Superior temporal gyrus (tissue), 1 donor: ENCODE results near the gene COX20.
"Not testable (repeated sequence)": the region's sequence is repeated elsewhere in the genome, so short reads cannot be mapped to it uniquely, and the experiment has no call there.

Experiments
- DNase-seq: peaks from one replicate; pipeline ENCODE4 v3.0.0-alpha.2; 2016; ENCODE audit errors: extremely low spot score

Gene COX20, protein sequence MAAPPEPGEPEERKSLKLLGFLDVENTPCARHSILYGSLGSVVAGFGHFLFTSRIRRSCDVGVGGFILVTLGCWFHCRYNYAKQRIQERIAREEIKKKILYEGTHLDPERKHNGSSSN

DNA sequence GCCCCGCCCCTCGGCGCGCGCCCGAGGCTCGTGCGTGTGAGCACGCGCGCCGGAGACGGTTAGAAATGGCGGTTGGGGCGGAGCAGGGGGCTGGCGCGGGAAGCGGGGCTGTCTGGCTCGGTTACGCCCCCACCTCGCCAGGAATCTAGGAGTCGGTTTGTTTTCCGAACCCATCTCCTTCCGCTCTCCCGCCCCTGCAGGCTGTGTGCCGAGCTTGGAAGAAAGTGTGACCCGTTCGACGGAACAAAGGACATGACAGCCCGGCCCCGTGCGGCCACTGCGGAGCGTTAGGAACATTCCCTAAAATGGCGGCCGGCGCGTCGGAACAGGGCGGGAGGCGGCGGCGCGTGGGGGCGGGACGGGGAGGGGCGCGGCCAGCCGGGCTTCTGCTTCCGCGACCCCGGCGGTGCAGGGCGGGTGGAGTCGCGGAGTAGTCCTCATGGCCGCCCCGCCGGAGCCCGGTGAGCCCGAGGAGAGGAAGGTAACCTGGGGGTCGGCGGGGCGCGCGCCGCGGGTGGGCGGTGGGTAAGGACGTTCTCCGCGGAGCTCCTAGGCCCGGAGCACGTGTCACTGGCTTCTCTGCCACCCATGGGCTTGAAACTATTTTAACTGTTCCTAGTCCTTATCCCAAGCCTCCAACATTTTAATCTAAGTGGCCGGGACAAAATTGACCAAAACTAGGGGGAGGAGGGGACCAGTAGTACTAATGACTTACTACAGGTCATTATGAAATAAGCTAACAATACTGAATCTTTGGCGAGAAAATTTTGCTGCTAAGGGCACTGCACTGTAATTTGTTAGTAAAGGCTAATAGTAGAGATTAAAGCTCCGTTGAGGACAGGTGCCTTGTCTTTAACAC lies at the start of gene COX20:
TSS of gene COX20 (plus strand) at position 383 of the 859 bp plus-strand sequence. CDS start at position 440, 57 bp downstream.
- peak; percentile 93 for DNase-seq

DNA sequence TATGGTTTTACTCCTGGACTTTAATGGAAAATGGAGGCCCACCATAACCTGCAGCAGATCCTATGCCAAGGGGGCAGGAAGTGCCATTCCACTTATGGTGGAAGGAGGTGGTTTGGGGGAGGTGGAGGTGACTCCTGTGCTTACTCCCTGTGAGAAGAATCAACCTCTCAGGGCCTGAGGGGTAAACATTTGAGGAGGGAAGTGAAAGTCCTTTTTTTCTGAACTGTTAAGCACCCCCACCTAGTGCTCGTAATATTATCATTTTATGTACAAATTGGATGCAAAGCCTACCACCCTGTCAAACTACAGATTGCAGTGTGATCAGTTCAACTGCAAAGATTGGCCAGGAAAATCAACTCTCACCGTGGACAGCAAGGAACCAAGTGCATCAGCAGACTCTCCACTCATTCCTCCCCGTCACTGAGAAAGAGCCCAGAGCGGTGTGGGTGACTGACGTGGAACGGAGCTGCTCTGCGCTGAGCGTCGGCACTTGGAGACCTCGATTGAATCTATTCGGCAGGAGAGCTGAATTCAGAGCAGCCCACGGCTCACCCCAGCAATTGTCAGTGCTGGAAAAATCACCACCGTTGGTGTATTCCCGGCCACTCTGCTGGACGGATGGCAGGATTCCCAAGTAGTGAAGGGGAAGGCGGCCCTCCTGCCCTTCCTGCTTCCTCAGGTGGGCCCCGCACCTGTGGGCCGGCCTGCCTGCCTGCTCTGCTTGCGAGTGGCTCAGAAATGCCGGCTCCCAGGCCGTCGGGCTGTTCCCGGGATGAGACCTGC lies 46.8 kb upstream of the COX20 start:
- DNase-seq, result no peak

DNA sequence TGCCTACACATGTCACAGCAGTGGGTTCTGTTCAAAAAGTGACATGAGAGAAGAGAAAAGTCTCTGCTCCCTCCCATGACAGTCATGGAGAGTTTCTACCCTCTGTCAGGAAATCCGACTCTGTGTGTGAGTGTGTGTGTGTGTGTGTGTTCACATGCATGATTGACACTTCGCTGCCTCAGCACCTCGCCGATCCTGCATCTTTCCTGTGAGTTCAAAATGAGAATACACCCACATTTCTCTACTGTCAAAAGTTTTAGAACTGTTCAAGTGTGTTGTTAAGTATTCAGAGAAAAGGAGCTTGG lies 46.2 kb upstream of the COX20 start:
- no peak for DNase-seq

DNA sequence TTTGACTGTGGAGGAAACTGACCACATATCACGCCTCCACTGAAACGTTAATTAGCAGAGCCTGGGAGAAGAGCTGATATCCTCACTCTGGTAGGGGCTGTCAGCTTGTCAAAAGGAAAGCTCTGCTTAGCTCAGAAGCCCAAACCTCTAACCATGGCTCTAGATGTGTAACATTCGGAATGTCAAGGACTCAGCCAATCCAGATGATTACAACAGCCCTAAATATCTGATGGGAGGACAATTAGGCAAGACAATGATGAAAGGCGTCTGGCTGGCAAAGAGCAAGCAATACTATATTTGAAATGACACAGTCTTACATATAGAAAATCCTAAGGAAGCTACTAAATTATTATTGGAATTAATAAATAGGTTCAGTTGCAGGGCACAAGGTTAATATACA lies 45.7 kb upstream of the COX20 start:
- no peak for DNase-seq

DNA sequence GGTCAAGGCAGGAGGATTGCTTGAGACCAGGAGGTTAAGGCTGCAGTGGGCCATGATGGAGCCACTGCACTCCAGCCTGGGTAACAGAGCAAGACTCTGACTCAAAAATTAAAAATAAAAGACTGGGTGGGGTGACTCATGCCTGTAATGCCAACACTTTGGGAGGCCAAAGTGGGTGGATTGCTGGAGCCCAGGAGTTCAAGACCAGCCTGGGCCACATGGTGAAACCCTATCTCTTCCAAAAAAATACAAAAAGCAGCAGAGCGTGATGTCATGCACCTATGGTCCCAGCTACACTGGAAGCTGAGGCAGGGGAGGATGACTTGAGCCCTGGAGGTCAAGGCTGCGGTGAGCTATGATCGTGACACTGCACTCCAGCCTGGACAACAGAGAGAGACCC lies 44.4 kb upstream of the COX20 start:
- no peak for DNase-seq

DNA sequence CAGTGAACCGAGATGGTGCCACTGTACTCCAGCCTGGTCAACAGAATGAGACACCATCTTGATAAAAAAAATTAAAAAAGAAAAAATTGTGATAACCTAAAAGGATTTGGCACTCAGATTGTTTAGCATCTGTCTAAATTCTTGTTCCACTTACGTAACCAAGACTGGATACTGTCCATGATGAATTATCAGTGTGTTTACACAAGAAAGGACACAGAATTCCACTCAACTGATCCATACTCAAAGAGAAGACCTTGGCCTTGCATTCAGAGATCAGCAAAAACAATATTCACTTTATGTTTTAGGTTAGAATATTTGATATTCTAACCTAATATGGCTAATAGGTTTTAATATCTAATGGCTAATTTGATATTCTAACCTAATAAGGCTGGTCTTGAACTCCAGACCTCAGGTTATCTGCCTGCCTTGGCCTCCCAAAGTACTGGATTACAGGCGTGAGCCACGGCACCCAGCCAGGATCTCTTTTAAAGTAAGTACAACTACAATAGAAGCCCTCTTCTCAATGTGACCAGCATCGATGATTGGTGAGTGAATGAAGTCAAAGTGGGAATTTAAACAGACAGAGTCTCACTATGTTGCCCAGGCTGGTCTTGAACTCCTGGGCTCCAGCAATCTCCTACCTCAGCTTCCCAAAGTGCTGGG lies 43.1 kb upstream of the COX20 start:
- no peak for DNase-seq

DNA sequence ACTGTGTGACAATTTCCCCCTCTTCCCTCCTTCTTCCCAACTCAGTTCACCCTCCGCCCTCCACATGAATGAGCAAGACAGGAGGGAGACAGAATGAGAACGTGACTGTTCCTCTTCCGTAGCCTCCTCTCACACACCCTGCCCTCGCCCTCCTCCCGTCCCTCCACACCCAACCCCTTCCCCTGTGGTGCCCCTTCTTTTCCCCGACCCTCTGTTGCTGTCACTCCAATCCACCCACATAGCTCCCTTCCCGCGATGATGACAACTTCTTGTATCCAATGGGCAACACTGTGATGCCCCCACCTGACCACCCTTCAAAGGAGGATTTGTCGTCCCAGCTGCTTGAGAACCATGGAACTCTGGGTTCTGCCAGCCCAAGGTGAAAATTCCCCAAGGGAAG lies 41.4 kb upstream of the COX20 start:
- no peak for DNase-seq

DNA sequence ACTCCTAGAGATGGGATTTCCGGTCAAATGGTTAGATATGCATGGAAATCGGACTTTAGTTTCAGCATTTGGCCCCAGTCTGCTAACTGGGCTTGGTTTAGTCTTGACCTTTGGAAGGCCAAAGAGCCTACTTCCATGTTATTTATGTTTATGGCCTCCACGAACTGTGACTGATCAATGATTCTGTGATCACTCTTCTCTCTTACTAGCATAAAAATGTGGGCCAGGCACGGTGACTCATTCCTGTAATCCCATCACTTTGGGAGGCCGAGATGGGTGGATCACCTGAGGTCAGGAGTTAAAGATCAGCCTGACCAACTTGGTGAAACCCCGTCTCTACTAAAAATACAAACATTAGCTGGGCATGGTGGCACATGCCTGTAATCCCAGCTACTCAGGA lies 40.9 kb upstream of the COX20 start:
- DNase-seq, result not testable (repeated sequence)

DNA sequence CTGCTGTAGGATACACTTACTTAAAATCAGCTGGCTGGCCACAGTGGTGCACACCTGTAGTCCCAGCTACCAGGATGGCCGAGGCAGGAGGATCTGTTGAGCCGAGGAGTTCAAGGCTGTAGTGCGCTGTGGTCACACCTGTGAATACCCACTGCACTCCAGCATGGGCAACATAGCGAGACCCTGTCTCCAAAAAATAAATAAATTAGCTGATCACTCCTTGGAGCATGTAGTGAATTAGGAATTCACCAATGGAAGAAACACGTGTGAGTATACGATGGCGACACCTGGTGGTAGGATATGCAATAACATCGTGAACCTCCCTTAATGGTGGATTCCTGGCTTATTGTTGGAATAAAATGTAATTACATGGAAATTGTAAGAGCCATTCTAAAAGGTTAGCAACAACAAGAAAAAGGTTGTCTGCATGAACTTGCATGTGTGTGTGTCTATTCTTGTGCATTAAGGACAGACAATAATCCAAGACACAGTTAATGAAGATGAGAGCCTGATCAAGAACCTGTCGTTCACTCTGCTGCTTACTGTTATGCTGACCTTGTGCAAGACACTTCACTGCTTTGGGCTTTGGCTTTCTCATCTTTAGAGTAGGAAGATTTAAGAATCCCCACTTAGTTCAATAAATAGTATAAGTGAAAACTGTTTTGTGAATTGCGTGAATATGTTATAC lies 38.6 kb upstream of the COX20 start:
- peak; percentile 93 for DNase-seq

DNA sequence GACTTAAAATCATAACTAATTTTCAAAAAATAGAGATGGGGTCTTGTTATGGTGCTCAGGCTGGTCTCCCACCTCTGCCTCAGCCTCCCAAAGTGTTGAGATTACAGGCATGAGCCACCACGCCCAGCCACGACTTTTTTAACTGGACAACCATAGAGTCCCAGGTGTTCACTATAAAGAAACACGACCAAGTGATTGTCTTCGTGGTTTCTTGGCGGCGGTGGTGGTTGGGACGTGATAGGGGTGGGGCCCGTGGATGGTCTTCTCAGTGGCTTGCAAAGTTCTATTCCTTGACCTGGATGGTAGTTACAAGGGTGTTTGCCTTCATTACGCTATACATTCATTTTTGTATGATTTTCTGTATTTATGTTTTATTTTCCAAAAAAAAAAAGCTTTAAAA lies 34.6 kb upstream of the COX20 start:
- no peak for DNase-seq

DNA sequence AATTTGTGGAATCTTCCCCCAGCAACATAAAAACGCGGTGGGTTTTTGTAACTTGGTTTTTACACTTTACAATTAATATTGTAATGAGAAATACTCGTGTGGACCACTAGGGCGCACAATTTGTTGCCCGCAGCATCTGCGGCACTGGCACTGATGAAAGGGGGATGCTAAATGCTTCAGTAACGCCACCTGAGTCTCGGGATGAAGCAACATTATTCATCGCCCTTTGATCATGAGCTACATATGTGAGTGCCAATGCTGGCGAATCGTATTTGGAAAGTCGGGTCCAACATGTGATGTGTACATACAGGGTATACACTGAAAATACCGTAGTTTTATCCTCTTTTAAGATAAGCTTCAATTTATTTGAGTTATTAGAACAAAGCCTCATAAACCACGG lies 34.2 kb upstream of the COX20 start:
- peak; percentile 62 for DNase-seq

DNA sequence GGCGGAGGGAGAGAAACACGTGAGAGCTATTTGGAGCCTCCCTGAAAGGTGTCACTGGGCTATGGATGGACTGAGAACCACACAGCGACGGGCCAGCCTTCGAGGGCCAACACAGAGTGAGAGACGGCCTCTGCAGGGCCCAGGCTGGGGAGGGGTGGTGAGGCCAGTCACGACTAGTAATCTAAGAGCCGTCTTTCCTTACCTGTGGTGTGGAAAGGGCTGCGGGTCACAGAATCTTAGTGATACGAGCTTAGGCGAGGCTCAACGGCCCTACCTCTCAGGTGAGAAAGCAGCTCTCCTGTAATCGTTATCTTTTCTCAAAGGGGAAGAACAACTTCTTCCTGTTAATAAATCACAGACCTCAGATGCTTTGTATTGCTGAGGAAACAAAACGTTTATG lies 33.4 kb upstream of the COX20 start:
- no peak for DNase-seq

DNA sequence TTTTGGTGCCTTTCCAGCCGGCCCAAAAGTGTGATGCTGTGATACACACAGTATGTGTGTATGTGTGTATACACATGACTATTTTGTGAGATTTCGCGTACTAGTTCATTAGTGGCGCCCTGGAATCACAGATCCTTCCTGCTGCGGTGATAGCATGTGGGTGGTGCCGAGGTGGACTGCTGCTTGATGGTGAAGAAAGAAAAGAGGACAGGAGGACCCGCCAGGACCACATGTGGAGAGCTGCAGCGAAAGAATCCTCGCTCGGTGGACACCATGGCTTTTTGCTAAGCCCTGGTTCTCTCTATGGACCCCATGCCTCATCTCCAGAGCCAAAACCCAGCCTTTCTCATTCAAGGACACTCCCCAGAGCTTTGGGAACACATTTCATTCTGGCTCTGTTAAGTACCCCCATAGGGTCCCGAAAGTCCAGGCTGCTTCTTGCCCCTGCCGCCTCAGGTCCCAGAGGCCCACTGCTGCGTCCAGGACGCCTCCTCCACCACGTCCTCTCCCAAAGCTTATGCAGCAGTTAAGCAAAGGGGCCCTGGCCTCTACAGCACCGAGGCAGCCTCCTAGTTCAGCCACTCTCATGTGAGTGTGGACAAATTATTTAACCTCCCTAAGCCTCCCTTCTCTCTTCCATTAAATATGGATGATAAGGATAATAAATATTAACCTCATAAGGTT lies 32.8 kb upstream of the COX20 start:
- no peak for DNase-seq

DNA sequence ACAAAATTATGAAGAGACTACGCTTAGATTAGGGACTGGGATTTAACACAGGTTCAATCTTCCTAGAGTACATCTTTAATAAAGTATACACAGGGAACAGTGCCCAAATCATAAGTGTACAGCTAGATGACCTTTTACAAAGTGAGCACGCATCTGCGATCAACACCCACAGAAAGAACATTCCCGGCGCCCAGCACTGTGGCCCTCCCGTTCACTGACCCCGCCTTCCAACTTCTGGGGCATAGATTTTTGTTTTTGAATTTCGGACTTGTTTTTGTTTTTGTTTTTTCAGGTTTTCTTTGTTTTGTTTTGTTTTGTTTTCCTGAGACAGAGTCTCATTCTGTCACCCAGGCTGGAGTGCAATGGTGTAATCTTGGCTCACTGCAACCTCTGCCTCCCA lies 30.6 kb upstream of the COX20 start:
- no peak for DNase-seq

DNA sequence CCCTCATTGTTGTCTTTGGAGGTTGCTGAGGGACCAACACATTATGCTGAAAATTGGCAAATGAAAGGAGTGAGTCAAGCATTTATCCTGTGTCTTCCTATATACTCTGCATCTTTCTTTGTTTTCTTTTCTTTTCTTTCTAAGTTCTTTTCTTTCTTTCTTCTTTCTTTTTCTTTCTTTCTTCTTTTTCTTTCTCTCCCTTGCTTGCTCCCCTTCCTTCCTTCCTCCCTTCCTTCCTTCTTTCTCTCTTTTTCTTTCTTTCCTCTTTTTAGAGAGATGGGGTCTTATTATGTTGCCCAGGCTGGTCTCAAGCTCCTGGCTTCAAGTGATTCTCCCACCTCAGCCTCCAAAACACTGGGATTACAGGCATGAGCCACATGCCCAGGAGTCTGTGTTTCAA lies 28.3 kb upstream of the COX20 start:
- no peak for DNase-seq

DNA sequence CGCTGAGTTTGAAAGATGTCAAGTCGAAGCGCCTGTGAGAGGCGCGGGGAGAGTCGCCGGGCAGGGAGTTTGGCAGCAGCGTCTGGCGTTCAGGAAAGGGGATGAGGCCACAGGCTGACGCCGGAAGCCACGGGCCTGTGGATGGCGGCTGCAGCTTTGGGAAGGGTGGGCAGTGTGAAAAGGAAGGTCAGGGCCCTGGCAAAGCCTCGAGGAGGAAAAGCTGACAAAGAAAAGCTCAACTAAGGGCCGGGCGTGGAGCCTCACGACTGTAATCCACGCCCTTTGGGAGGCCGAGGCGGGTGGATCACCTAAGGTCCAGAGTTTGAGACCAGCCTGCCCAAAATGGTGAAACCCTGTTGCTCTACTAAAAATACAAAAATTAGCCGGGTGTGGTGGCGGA lies 25.2 kb upstream of the COX20 start:
- DNase-seq, result no peak

DNA sequence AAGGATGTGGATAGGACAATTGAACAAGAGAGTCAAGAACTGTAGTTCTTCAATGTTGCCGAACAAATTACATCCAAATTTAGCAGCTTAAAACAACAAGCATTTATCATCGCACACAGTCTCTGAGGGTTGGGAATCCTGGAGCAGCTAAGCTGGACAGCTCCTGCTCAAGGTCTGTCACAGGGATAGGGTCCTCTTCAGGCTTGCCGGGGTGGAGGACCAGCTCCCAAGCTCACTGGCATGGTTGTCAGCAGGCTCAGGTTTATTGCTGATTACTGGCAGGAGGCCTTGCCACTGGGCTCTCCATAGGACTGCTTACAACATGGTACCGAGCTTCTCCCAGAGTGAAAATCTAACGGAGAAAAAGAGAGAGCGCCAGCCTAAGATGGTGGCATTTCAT lies 22.1 kb upstream of the COX20 start:
- no peak for DNase-seq

DNA sequence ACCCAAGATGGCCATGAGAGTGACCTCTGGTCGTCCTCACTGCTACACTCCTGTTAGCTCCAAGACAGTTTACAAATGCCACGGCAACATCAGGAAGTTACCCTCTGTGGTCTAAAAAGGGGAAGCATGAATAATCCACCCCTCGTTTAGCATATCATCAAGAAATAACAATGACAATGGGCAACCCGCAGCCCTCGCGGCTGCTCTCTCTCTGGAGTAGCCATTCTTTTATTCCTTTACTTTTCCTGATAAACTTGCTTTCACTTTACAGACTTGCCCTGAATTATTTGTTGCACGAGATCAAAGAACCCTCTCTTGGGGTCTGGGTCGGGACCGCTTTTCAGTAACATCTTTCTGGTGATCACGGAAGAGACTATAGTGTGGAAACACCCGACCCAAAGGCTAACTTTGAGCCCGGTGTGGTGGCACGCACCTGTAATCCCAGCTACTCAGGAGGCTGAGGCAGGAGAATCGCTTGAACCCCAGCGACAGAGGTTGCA lies 19.8 kb upstream of the COX20 start:
- DNase-seq, result no peak

DNA sequence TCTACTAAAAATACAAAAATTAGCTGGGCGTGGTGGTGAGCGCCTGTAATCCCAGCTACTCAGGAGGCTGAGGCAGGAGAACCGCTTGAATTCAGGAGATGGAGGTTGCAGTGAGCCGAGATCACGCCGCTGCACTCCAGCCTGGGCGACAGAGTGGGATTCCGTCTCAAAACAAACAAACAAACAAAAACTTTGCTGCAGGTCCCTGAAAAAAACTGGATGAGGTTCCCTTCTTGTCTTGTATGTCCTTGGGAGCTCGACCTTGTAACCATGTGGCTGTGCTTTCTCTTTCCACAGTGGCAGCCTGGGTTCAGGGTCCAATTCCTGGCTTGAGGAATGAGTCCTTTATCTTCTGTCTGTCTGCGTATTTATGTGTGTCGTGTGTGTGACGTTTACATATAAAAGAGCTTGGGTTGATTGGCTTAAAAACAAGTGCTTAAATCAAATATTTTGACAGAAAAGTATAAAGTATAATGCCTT lies 18.0 kb upstream of the COX20 start:
- DNase-seq, result no peak

DNA sequence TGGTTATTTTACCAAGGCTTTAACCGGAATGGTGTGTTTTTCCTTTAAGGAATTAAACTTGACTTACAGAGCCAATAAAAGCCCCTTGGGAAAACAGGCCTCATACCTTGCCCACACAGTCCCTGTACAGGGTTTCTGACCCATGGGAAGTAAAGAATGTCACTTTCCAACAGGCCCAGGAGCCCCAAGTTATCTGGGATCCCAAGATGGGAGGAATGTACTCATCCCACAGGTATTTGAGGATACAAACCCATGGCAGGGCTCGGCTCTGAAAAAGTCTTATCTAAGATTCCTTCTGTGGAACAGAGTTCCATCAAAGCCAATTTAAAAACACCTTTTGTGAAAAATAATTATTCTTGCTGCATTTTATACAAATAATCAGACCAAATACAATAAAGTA lies 15.3 kb upstream of the COX20 start:
- DNase-seq, result no peak

DNA sequence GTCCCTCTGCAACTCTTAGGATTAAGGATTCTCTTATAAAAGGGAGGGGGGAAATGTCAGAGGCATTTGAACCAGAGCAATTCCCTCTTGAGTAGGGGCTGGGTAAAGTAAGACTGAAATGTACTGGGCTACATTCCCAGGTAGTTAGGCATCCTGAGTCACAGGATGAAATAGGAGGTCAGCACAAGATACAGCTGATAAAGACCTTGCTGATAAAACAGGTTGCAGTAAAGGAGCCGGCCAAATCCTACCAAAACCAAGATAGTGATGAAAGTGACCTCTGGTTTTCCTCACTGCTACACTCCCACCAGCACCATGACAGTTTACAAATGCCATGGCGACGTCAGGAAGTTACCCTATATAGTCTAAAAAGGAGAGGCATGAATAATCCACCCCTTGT lies 14.3 kb upstream of the COX20 start:
- DNase-seq, result no peak
